ENCODE data around the gene SYNDIG1L.
"Not testable (repeated sequence)": the region's sequence is repeated elsewhere in the genome, so short reads cannot be mapped to it uniquely, and the experiment has no call there.

Gene SYNDIG1L

GRCh38 chr14:74395094-74395493, 30.9 kb downstream of the SYNDIG1L start:
- Histone ChIP-seq H3K27ac (ENCODE audit: poor library complexity, severe bottlenecking) (no peak overlapping the region), H3K36me3 (ENCODE audit: low read depth) (no peaks in the 10 kb centered on the region), H3K9me3 (ENCODE audit: severe bottlenecking) (no peaks in the 10 kb centered on the region), H3K4me3 (ENCODE audit: severe bottlenecking) (no peak overlapping the region), H3K27me3 (ENCODE audit: insufficient read depth, poor library complexity, severe bottlenecking) (peaks cover 13% of the 10 kb centered on the region), H3K4me1 (ENCODE audit: insufficient read depth, poor library complexity, severe bottlenecking) (no peaks in the 10 kb centered on the region)
- TF ChIP-seq, protein P1, sequence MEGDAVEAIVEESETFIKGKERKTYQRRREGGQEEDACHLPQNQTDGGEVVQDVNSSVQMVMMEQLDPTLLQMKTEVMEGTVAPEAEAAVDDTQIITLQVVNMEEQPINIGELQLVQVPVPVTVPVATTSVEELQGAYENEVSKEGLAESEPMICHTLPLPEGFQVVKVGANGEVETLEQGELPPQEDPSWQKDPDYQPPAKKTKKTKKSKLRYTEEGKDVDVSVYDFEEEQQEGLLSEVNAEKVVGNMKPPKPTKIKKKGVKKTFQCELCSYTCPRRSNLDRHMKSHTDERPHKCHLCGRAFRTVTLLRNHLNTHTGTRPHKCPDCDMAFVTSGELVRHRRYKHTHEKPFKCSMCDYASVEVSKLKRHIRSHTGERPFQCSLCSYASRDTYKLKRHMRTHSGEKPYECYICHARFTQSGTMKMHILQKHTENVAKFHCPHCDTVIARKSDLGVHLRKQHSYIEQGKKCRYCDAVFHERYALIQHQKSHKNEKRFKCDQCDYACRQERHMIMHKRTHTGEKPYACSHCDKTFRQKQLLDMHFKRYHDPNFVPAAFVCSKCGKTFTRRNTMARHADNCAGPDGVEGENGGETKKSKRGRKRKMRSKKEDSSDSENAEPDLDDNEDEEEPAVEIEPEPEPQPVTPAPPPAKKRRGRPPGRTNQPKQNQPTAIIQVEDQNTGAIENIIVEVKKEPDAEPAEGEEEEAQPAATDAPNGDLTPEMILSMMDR (IDR thresholded peaks at IDR 0.05; ENCODE audit: poor library complexity, severe bottlenecking): no peak
- ATAC-seq (ENCODE audit: low read depth): no peak
- no peak for DNase-seq (ENCODE audit: low spot score)

- Histone ChIP-seq H3K36me3 (ENCODE audit: low read depth) (no peaks in the 10 kb centered on the region), H3K9me3 (ENCODE audit: severe bottlenecking) (no peaks in the 10 kb centered on the region), H3K4me1 (ENCODE audit: insufficient read depth, poor library complexity, severe bottlenecking) (no peaks in the 10 kb centered on the region), H3K27ac (ENCODE audit: poor library complexity, severe bottlenecking) (no peak overlapping the region), H3K27me3 (ENCODE audit: insufficient read depth, poor library complexity, severe bottlenecking) (peaks cover 13% of the 10 kb centered on the region), H3K4me3 (ENCODE audit: severe bottlenecking) (no peak overlapping the region)
- DNase-seq (ENCODE audit: low spot score) (peak; percentile 19), ATAC-seq (ENCODE audit: low read depth) (peak; percentile 16; the same call in 1 of the 3 replicates)
- TF ChIP-seq, protein P1 (IDR thresholded peaks at IDR 0.05; ENCODE audit: poor library complexity, severe bottlenecking): no peak
Observed at GRCh38 chr14:74394549-74394948, 31.5 kb downstream of the SYNDIG1L start.

- TF ChIP-seq, protein P1 (IDR thresholded peaks at IDR 0.05; ENCODE audit: poor library complexity, severe bottlenecking): no peak
- no peaks in the 10 kb centered on the region for H3K36me3 ChIP-seq (ENCODE audit: low read depth)
- ATAC-seq (ENCODE audit: low read depth): no peak
- DNase-seq (ENCODE audit: low spot score): peak; percentile 13
- peaks cover 7% of the 10 kb centered on the region for H3K27me3 ChIP-seq (ENCODE audit: insufficient read depth, poor library complexity, severe bottlenecking)
- H3K27ac ChIP-seq (ENCODE audit: poor library complexity, severe bottlenecking): no peak overlapping the region
- no peaks in the 10 kb centered on the region for H3K4me1 ChIP-seq (ENCODE audit: insufficient read depth, poor library complexity, severe bottlenecking)
- no peak overlapping the region for H3K4me3 ChIP-seq (ENCODE audit: severe bottlenecking)
- H3K9me3 ChIP-seq (ENCODE audit: severe bottlenecking): no peaks in the 10 kb centered on the region
Observed at GRCh38 chr14:74392616-74393570, 33.1 kb downstream of the SYNDIG1L start.

GRCh38 chr14:74391479-74391878, 34.5 kb downstream of the SYNDIG1L start:
- H3K4me3 ChIP-seq (ENCODE audit: severe bottlenecking): no peak overlapping the region
- no peak overlapping the region for H3K27ac ChIP-seq (ENCODE audit: poor library complexity, severe bottlenecking)
- no peaks in the 10 kb centered on the region for H3K36me3 ChIP-seq (ENCODE audit: low read depth)
- DNase-seq (ENCODE audit: low spot score) (no peak), ATAC-seq (ENCODE audit: low read depth) (no peak)
- TF ChIP-seq, protein P1 (IDR thresholded peaks at IDR 0.05; ENCODE audit: poor library complexity, severe bottlenecking): no peak
- no peaks in the 10 kb centered on the region for H3K9me3 ChIP-seq (ENCODE audit: severe bottlenecking)
- peaks cover 19% of the 10 kb centered on the region for H3K27me3 ChIP-seq (ENCODE audit: insufficient read depth, poor library complexity, severe bottlenecking)
- no peaks in the 10 kb centered on the region for H3K4me1 ChIP-seq (ENCODE audit: insufficient read depth, poor library complexity, severe bottlenecking)

- not testable (repeated sequence) for H3K36me3 ChIP-seq (ENCODE audit: low read depth); H3K4me1 ChIP-seq (ENCODE audit: insufficient read depth, poor library complexity, severe bottlenecking); DNase-seq (ENCODE audit: low spot score); ATAC-seq (ENCODE audit: low read depth); H3K9me3 ChIP-seq (ENCODE audit: severe bottlenecking); H3K4me3 ChIP-seq (ENCODE audit: severe bottlenecking); H3K27ac ChIP-seq (ENCODE audit: poor library complexity, severe bottlenecking)
- peaks cover 19% of the 10 kb centered on the region for H3K27me3 ChIP-seq (ENCODE audit: insufficient read depth, poor library complexity, severe bottlenecking)
Observed at GRCh38 chr14:74390505-74390904, 35.5 kb downstream of the SYNDIG1L start.

All from RWPE2 (cell line).